Measurements from ENCODE around the gene PRSS21.
A peak's percentile ranks its signal among the peaks of the same experiment; 100 is the strongest.

GRCh38 chr16:2785101-2785991, 31.7 kb upstream of the PRSS21 start:
- TF ChIP-seq CTCF (tag by site-specific recombination; IDR thresholded peaks at IDR 0.05), result peak; percentile 38
- TF ChIP-seq ATF2 (tag by site-specific recombination; IDR thresholded peaks at IDR 0.05; ENCODE audit: low read depth), result no peak
- TF ChIP-seq PRDM10 (tag by site-specific recombination; IDR thresholded peaks at IDR 0.05), result no peak
- no peak for TF ChIP-seq TSHZ1 (tag by site-specific recombination; IDR thresholded peaks at IDR 0.05; ENCODE audit: borderline replicate concordance)
- no peak for TF ChIP-seq ZNF324 (tag by site-specific recombination; IDR thresholded peaks at IDR 0.05)
- no peak for TF ChIP-seq ZSCAN30 (tag by site-specific recombination; IDR thresholded peaks at IDR 0.05)
- no peak for TF ChIP-seq ZBTB49 (tag by site-specific recombination; IDR thresholded peaks at IDR 0.05; ENCODE audit: low read depth)
- no peak for TF ChIP-seq ZNF664 (tag by site-specific recombination; IDR thresholded peaks at IDR 0.05)
- no peak for TF ChIP-seq ZNF292 (tag by site-specific recombination; IDR thresholded peaks at IDR 0.05; ENCODE audit: borderline replicate concordance, low read depth)
- no peak for TF ChIP-seq ZFP37 (tag by site-specific recombination; IDR thresholded peaks at IDR 0.05)
- no peak for TF ChIP-seq ZFP3 (tag by site-specific recombination; IDR thresholded peaks at IDR 0.05; ENCODE audit: low read depth)
- no peak for TF ChIP-seq ZNF133 (tag by site-specific recombination; IDR thresholded peaks at IDR 0.05)
